Stimulated activated CD8-positive, alpha-beta memory T cell treated with anti-CD3 and anti-CD28 coated beads, Interleukin-15, amount 100 ng/mL, for 48 hours (primary cell): ENCODE measurements around the gene CTNNA1.
"Not testable (repeated sequence)": the region's sequence is repeated elsewhere in the genome, so short reads cannot be mapped to it uniquely, and the experiment has no call there.

Experiments used
- DNase-seq, 2 donors: peaks; one replicate each; pipeline ENCODE4 v3.0.0-alpha.2; 2020; ENCODE audit warnings: low read depth in 2 of 2

CTNNA1 gene

GRCh38 chr5:138815529-138815928 lies 62.3 kb downstream of the CTNNA1 start:
- no peak for DNase-seq

- DNase-seq, result no peak
These were observed 64.0 kb downstream of the CTNNA1 start for GRCh38 chr5:138817241-138817640.

- DNase-seq, result no peak
These were observed 65.9 kb downstream of the CTNNA1 start for GRCh38 chr5:138819081-138819480.

GRCh38 chr5:138820695-138821094 lies 67.5 kb downstream of the CTNNA1 start:
- no peak for DNase-seq

GRCh38 chr5:138824516-138824915 lies 71.3 kb downstream of the CTNNA1 start:
- DNase-seq, result peak in 1 of 2 donors; percentile 9

GRCh38 chr5:138824924-138825863 lies 72.0 kb downstream of the CTNNA1 start:
- no peak for DNase-seq

- DNase-seq, result no peak
These were observed 75.3 kb downstream of the CTNNA1 start for GRCh38 chr5:138828556-138828955.

- no peak for DNase-seq
These were observed 76.1 kb downstream of the CTNNA1 start for GRCh38 chr5:138829341-138829740.

GRCh38 chr5:138831703-138832102 lies 78.5 kb downstream of the CTNNA1 start:
- no peak for DNase-seq

- no peak for DNase-seq
These were observed 79.0 kb downstream of the CTNNA1 start for GRCh38 chr5:138832218-138832617.

- no peak for DNase-seq
These were observed 79.9 kb downstream of the CTNNA1 start for GRCh38 chr5:138833080-138833479.

GRCh38 chr5:138833726-138834480 lies 80.7 kb downstream of the CTNNA1 start:
- DNase-seq, result no peak

- DNase-seq, result not testable (repeated sequence)
These were observed 81.6 kb downstream of the CTNNA1 start for GRCh38 chr5:138834853-138835252.

- DNase-seq, result no peak
These were observed 83.9 kb downstream of the CTNNA1 start for GRCh38 chr5:138837160-138837559.

GRCh38 chr5:138840103-138840502 lies 86.9 kb downstream of the CTNNA1 start:
- DNase-seq, result no peak

GRCh38 chr5:138841531-138841930 lies 88.3 kb downstream of the CTNNA1 start:
- no peak for DNase-seq

GRCh38 chr5:138843316-138844124 lies 90.3 kb downstream of the CTNNA1 start:
- no peak for DNase-seq

GRCh38 chr5:138844125-138844461 lies 90.9 kb downstream of the CTNNA1 start:
- DNase-seq, result no peak

GRCh38 chr5:138844812-138845513 lies 91.7 kb downstream of the CTNNA1 start:
- no peak for DNase-seq

GRCh38 chr5:138849439-138849838 lies 96.2 kb downstream of the CTNNA1 start:
- DNase-seq, result no peak

GRCh38 chr5:138849882-138850281 lies 96.7 kb downstream of the CTNNA1 start:
- DNase-seq, result no peak
